DMS114 treated with DMSO at 0.1 percent for 48 hours (cell line): ENCODE results near the gene ANK2.

Source experiments
- DNase-seq: peaks from one replicate; lab custom pipeline; 2025; ENCODE audit not compliant: unreplicated experiment; lab: John Stamatoyannopoulos, UW

The ANK2 gene

DNA sequence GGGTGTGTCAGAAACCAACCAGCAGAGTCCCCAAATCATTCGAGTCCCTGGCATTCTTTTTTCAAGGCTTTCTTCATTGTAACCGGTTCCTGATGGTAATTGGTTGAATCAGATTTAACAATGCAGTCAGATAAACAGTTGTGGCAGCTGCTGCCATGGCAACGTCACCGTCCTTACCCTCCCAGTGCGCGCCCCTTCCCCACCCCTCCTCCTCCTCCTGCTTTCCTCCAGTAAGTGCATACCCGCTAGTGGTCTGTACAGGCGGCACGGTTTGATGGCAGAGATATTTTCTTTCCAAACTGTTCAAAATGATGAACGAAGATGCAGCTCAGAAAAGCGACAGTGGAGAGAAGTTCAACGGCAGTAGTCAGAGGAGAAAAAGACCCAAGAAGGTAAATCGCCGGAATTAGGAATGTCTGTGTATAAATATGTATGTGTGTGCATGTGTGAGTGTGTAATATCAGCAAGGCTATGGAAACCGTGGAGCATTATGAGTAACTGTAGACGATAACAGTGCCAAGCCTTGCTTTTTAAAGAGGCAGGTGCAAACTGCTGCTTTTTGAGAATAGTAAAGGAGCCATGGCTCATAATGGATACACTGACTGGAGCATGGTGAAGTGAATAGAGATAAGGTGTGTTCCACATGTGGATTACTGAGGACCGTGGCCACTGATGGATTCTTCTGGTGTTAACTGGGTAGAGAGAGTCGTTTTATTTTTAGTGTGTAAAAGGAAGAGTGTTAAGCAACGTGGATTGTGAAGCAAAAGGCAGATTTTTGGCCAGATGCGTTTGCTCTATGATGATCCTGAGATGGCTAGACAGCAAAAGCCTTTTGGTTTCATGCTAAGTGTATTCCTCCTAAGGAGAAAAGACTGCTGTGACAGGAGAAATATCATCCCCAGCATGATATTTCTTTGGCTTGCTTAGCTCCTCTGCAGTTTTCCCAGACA lies at the start of gene ANK2:
ANK2 (plus strand) TSS at position 233 of the 950 bp plus-strand sequence; CDS start at position 309, 76 bp downstream.
- DNase-seq = no peak

DNA sequence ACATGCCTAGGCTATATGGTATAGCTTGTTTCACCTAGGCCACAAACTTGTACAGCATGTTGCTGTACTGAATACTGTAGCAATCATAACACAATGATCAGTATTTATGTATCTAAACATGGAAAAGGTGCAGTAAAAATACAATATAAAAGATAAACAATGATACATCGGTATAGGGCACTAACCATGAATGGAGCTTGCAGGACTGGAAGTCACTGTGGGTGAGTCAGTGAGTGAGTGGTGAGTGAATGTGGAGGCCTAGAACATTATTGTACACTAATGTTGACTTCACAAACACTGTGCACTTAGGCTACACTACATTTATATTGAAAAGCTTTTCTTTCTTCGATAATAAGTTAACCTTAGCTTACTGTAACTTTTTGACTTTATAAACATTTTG lies 45.6 kb upstream of the ANK2 start:
- DNase-seq = no peak

DNA sequence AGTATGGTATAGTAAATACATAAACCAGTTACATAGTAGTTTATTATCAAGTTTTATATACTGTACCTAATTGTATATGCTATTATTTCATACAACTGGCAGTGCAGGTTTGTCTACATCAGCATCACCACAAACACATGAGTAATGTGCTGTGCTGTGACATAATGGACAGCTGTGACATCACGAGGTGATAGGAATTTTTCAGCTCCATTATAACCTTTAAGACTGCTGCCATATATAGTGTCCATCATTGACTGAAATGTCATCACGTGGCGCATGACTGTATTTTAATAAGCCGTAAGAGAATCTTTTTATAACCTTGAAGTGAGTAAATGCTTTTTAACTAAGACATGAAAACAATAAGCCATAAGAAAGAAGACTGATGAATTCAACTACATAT lies 44.8 kb upstream of the ANK2 start:
- no peak for DNase-seq

DNA sequence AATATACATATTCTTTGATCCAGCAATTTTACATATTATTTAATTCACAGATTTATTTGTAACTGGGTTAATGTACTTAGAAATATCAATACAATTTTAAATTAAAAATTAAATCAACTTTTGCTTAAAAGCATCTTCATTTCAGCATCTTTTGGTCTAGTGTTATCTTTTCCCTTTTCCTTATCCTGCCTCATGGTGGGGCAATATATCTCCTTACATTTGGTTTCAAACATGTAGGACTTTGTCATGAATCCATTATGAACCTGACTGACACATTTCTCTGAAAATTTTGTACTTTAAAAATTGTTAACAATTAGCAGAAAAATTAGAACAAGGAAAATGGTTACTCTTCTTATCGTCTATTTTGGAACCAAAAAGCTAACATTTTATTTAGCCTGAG lies 42.8 kb upstream of the ANK2 start:
- DNase-seq = no peak

DNA sequence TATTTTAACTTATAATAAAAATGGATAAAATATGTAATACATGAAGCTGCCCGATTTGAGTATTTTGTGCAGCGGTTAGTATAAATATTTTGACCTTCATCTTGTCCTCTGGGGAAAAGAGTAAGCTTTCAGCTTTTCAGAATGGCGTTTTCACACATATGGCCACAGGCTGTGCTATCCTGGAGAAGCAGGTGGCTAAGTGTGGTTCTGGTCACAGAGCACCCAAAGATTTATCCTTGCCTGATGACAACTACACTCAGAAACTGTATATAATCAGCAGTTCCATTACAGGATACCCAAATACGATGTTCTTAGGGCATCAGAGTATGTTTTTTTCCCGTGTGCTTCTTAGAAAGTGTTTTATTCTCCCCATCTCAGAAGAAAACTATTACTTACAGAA lies 42.3 kb upstream of the ANK2 start:
- no peak for DNase-seq

DNA sequence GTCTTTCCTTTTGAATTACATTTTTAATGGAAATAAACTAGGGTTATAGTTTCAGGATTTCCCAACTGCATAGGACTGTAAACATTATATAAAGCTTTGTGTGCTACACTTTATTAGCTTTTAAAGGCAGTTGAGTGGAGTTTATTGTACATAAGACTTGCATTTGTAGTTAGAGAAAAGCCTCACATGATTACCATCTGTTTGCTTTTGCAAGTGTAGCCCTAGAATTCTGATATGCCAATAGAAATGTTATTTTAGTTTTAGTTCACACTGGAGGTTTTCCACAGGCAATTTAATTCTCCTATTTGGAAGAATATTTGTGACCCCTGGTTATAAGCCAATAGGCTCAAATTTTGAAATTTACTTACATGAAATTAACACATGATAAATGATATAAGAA lies 41.3 kb upstream of the ANK2 start:
- no peak for DNase-seq

DNA sequence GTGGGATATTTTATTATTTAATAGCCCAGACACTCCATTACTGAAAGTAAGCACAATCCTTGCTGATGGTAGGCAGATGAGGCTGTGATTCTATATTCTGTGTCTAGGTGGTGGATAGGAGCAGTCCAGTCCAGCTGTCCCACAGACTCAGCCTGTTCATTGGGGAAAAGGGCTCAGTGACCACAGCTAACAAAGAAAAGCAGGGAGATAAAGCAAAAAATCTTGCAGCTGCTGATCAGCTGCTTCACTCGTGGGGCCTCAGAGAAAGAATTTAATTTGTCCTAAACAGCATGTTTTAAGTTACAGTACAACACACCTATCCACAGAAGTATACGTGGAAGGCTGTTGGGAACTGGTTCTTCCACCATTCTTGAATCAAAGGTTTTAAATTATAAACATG lies 40.7 kb upstream of the ANK2 start:
- DNase-seq = no peak

DNA sequence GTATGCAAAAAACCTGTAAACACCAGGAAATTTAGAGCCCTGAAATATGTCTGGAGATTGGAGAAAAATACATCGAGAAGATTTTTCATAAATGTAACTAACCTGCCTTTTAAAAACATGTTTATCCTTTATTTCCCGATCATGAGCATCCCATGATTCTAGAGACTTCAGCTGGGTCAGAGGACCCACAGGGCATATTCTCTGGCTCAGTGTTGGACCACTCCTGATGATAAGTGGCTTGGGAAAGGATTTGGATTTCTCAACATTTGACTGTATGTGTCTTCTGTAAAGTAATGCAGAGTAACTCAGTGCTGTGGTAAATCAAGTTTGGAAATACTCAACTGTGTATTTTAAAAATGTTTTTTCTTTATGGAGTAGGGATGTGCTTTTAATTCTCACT lies 40.0 kb upstream of the ANK2 start:
- DNase-seq = no peak

DNA sequence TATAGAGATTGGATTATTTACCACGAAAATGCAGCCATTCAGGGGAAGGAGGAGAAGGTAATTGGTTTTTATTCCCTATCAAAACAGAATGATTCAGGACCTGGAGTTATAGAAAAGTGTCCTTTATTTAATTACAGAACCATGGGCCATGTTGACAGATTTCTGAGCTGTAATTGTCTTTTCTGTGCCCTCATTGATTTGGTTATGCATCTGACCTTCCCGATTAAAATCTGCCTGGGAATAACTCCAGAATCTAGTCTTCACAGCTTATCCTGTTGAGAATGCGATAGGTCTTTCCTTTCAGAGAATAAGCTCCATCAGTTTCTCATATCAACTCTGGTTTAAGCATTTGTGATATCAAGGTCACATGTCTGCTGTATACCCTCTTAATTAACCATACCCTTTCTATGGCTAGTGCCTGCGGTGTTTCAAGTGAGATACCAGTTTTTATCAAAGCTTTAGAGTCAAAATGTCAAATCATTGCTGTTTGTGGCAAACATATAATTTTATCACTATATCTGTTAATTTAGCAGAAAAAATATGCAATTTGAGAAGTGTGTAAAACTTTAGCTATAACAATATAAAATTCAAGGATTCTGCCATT lies 37.2 kb upstream of the ANK2 start:
- no peak for DNase-seq

DNA sequence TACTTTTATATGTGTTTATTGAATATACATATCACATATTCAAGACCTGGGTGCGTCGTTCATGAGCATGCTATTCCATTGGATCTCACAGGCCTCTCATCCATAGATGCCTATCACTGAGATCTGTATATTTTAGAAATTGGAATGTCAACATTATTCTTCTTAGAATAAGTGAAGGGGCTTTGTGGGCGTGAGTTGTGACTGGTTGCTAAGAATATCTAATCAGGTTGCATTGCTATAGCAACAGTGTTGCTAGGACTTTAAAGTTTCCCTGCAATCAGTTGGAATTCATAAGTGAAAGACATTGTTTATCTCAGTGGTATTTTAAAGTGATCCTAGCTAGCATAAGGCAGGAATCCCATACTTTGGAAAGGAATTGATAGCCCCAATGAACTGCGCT lies 36.7 kb upstream of the ANK2 start:
- DNase-seq = no peak

DNA sequence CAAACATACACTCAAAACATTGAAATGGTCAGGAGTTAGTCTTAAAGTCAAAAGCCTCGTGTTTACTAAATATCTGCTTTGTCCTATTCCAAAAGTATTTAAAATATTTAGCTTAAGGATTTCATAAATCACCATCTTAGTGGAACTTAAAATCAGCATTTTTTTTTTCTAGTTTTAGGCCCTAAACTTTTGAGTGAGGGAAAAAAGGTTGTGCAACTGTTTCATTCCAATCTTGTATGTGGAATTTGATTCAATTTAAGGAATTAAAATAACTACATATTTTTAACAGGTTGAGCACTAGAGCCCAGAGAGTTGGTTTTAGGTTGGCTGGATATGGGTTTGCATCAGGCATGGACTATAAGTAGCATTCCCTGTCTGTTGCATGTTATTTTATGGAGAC lies 35.7 kb upstream of the ANK2 start:
- DNase-seq = no peak

DNA sequence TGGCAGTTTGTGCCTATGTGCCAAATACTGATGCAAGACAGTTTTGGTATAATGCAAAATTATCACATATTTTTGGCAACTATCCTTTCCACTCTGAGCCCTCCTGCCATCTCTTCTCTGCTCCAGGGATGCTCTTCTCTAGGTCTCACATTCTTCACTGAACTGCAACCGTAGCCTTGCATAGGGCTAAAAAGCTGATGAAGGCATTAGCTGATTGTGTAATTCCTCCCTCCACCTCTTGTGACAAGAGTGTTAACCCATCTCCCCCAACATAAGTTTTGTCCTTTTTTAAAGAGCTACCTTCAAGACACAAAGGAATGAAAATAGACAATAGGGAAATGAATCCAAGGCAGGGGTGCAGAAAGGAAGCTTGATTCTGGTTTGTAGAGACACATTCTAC lies 33.1 kb upstream of the ANK2 start:
- DNase-seq = no peak

DNA sequence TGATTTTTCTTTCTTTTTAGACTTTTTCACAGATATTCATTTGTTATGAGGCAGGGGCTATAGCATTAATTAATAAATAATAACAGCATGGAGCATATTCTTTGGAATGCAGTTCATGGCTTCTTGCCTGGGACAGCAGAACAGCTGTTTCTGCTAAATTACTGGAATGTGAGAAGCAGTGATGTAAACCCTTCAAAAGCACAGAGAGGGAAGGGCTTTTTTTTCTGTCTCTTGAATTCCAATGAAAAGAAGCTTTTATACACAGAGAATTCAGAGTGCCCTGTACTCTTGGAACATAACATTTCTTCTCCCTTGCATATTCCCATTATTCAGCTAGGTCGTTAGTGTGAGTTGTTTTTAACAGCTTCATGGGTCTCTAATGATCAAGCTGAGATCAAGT lies 28.5 kb upstream of the ANK2 start:
- DNase-seq = no peak

DNA sequence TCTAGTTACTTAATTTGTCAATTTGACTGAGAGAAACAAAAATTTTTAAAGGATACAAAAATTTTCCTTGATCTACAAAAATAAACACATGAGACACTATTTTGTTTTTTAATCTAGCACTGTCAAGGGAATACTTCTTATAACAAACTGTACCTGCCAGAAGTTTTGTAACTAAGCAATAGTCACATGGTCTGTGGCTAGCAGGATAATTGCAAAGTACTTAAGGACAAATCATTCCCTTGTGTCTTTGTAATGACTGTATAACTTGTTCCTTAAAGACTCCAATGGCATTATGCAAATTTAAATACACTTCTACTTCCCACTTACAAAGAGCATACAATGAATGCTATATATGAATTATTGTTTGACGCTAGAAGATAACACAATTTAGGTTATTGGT lies 25.1 kb upstream of the ANK2 start:
- no peak for DNase-seq

DNA sequence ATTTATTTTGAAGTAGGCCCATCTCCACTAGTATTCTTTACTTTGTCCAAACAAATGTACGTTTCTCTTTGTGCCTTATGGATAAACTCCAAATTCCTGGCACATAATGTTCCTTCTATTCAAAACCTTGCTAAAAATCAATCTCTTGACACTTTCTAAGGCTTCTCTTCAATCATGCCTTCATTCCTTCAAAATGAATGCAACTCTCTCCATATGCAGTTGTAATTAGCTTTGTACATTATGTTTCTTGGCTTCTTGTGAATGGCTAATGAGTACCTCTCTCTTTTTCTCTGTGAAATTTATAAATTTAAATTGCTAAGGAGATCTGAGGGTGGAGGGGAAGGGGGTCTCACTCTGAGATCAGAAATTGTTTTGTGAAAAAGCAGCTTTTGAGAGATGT lies 24.0 kb upstream of the ANK2 start:
- DNase-seq = no peak

DNA sequence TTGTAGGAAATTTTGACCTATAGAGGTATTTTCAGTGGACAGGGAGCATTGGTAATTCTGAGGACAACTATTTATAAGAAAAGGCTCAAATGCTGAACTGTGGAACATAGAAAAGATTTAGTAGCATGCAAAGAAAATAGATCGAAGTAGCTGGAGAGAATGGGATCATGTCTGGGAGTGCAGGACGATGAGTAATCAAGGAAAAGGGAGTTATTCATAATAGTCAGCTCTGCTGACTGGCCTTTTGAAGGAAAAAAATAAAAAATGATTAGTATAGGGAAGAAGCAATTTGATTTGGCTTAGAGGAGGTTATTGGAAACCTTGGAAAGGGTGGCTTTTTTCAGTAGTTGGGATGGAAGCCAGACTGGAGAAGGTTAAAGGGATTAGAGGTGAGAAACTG lies 22.9 kb upstream of the ANK2 start:
- DNase-seq = no peak

DNA sequence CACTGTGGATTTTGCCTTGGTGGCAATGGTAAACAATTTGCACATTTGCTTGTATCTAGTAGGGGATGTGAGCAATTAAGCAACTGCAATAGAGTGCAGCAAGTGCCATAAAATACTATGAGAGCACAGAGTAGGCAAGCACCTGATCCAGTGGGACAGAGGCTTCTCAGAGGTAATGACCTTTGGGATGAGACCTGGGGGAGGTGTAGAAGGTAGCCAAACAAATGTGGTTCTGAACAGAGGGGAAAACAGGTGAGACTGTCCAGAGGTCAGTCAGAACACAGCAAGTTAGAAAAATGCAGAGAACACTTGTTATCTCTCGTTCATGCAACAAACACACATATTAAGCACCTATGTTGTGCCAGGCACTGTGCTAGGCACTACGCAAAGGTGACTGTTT lies 21.4 kb upstream of the ANK2 start:
- no peak for DNase-seq

DNA sequence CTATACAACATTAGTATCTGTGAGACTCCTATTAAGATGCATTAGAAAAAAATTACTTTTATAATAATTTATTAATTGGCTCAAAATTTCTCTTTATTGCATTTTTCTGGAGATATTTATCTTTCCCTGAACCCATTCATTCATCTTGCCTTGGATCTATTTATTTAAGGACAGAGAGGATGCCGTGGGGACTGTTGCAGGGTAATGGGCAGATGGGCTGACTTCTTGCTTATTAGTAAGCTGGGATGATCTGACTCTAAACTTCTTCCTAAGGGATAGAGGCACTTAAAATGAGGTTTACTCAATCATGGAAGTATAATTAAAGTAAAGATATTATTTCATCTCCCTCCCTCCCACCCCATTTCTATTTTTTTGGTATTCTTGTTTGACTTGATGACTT lies 18.2 kb upstream of the ANK2 start:
- DNase-seq = no peak

DNA sequence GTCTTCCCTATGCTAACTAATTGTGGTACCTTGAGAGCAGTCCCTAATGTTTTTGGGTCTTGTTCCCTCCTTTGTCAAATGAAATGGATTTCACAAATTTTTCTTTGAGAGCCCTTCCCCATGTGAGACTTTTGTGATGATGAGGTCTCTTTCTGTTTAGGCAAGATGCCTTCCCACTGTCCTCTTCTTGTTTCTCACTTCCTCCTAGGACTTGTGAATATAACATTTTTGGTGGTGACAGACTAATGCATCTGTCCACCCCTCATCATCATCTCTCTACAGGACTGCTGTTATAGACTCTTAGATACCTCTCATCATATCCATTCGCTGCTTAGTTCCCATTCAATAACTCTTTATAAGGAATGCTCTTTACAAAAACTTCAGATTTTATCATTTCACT lies 8.7 kb upstream of the ANK2 start:
- DNase-seq = no peak

DNA sequence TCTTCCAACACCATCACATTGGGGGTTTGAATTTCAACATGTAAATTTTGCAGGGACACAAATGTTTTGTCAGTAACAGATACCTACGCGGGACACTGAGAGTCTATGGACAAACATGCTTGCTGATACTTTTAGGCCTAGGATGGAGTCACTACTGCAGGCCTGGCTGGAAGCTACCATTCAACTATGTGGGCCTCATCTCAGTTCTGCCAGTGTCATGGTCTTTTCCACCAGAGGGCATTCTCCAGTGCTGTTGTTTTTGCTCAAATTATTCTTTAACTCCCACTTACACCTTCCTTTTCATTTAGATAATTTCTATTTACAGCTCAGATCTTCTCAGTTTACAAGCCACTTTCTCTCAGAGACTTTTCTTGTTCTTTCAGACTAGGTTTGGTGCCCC lies 7.0 kb upstream of the ANK2 start:
- DNase-seq = no peak

DNA sequence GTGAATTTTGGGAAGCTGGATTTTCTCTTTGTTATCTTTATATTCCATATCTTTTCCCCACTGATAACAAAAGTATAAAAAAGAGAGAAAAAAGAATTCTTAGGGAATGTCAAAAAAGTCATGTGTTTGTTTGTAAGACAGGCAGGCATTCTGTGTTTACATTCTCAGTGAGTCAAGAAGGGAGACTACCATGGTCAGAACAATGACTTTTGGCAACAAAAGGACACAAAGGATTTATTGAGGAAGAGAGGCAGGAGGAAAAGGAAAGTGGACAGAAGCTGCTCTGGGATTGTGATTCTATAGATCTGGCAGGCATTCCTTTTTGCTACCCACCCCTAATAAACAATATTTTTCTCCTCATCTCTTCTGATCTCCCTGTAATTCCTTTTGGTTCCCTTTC lies 5.9 kb upstream of the ANK2 start:
- DNase-seq = no peak

DNA sequence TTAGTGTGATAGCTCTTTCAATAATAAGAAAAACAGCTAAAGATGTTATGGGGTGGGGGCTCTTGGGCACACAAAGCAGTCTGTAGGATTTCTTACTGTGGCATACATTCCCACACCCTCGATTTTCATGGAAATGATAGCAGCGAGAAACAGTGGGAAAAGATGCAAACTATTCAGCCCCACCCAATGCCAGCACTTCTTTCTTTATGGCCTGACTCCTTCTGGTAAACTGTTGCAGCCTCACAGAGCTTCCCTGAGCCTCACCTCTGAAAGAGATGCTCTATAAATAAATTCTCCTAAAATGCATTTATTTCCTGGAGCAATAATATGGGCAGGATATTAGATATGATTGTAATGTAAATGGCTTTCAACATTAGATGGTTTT lies 910 bp downstream of the ANK2 start:
- no peak for DNase-seq

DNA sequence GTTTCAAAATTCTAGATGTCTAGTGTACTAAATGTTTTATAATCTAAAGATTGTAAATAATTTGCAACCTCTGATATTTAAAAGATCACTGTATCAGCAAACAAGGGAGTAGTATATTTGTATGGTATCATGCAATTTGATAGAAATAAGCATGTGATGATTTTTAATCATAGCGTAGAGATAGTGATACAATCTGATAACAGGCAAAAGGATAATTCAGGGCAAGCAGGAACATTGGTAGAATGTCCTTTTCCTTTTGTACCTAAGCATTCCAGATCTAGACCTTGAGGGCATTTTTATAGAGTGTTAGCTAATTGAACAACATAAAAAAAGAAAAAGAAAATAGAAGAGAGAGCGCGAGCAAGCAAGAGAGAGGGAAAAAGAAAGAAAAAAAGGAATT lies 1.4 kb downstream of the ANK2 start:
- DNase-seq = no peak
